ENCODE data around the gene SESTD1. TPM values are rescaled to one million over a fixed set of nuclear protein-coding genes. Genes with fewer than 3 reads are reported as not detected.

The SESTD1 gene
- total and polyA plus RNA-seq, 7 experiments from 2014 or later = 1.2 to 23.2 (median 7.8) TPM

DNA sequence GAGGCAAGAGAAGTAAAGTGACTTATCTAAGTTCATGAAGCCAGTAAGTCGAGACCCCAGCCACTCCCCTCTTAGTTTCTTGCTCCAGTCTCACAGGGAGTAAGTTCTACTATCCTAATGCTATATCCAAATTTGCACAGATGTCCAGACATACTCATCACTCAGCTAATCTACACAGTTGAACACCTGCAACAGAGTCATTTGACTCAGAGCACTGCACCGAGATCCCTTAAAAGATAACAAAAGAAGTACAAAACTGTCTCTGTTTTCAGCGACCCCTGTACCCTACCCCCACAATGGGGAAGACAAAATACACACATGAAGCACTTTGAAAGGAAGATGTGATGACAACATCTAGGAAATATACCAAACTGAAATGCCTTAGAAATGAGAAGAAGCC is 192.1 kb downstream of the SESTD1 start:
- H3K9me3 ChIP-seq (ENCODE audit: control insufficient read depth in 2 of 3, low read length in 3 of 3) = no peaks in the 10 kb centered on the region
- ATAC-seq (no peak), DNase-seq (no peak)
- no peaks in the 10 kb centered on the region for H3K27me3 Mint-ChIP-seq
- H3K27me3 ChIP-seq (ENCODE audit: control insufficient read depth in 2 of 2, insufficient read depth in 2 of 2, low read length in 2 of 2) = no peaks in the 10 kb centered on the region
- H3K4me1 ChIP-seq (ENCODE audit: control insufficient read depth in 2 of 2, insufficient read depth in 2 of 2, low read length in 2 of 2) = no peaks in the 10 kb centered on the region
- ChIA-PET POLR2A (no interaction called here), CTCF (no interaction called here)
- intact Hi-C loops (cut with micrococcal nuclease) = no loop called here
- peaks cover 0 to 10% (median 8%) of the 10 kb centered on the region in 7 donors for H3K4me1 Mint-ChIP-seq
- H3K27ac ChIP-seq (ENCODE audit: low read depth, low read length) = no peak overlapping the region
- H3K36me3 Mint-ChIP-seq = peaks cover 1 to 16% (median 6%) of the 10 kb centered on the region in 5 donors
- H3K4me3 ChIP-seq (ENCODE audit: low read length) = no peak overlapping the region
- peaks cover 0 to 19% (median 11%) of the 10 kb centered on the region in 11 donors for H3K9me3 Mint-ChIP-seq
- H3K36me3 ChIP-seq (ENCODE audit: control insufficient read depth in 2 of 3, insufficient read depth in 3 of 3, low read length in 3 of 3) = no peaks in the 10 kb centered on the region
- H3K27ac Mint-ChIP-seq = no peak overlapping the region
- H3K4me3 Mint-ChIP-seq = no peak overlapping the region

GRCh38 chr2:179071810-179072355 is 192.7 kb downstream of the SESTD1 start:
- intact Hi-C loops (cut with micrococcal nuclease) = no loop called here
- CTCF ChIA-PET = no interaction called here
- Mint-ChIP-seq H3K27ac (no peak overlapping the region), H3K4me3 (no peak overlapping the region), H3K9me3 (peaks cover 0 to 16% (median 7%) of the 10 kb centered on the region in 11 donors), H3K4me1 (peaks cover 0 to 10% (median 8%) of the 10 kb centered on the region in 7 donors), H3K36me3 (peaks cover 0 to 13% (median under 1%) of the 10 kb centered on the region in 5 donors), H3K27me3 (no peaks in the 10 kb centered on the region)
- Histone ChIP-seq H3K27ac (ENCODE audit: low read depth, low read length) (no peak overlapping the region), H3K36me3 (ENCODE audit: control insufficient read depth in 2 of 3, insufficient read depth in 3 of 3, low read length in 3 of 3) (no peaks in the 10 kb centered on the region), H3K27me3 (ENCODE audit: control insufficient read depth in 2 of 2, insufficient read depth in 2 of 2, low read length in 2 of 2) (no peaks in the 10 kb centered on the region), H3K4me1 (ENCODE audit: control insufficient read depth in 2 of 2, insufficient read depth in 2 of 2, low read length in 2 of 2) (no peaks in the 10 kb centered on the region), H3K9me3 (ENCODE audit: control insufficient read depth in 2 of 3, low read length in 3 of 3) (no peaks in the 10 kb centered on the region), H3K4me3 (ENCODE audit: low read length) (no peak overlapping the region)
- POLR2A ChIA-PET = no interaction called here
- DNase-seq (no peak), ATAC-seq (no peak)

GRCh38 chr2:179070895-179071294 is 193.7 kb downstream of the SESTD1 start:
- H3K4me3 Mint-ChIP-seq = no peak overlapping the region
- no peaks in the 10 kb centered on the region for H3K27me3 Mint-ChIP-seq
- CTCF ChIA-PET = no interaction called here
- intact Hi-C loops (cut with micrococcal nuclease) = no loop called here
- H3K27ac Mint-ChIP-seq = no peak overlapping the region
- Histone ChIP-seq H3K36me3 (ENCODE audit: control insufficient read depth in 2 of 3, insufficient read depth in 3 of 3, low read length in 3 of 3) (no peaks in the 10 kb centered on the region), H3K9me3 (ENCODE audit: control insufficient read depth in 2 of 3, low read length in 3 of 3) (no peaks in the 10 kb centered on the region), H3K4me1 (ENCODE audit: control insufficient read depth in 2 of 2, insufficient read depth in 2 of 2, low read length in 2 of 2) (no peaks in the 10 kb centered on the region), H3K27ac (ENCODE audit: low read depth, low read length) (no peak overlapping the region), H3K4me3 (ENCODE audit: low read length) (no peak overlapping the region), H3K27me3 (ENCODE audit: control insufficient read depth in 2 of 2, insufficient read depth in 2 of 2, low read length in 2 of 2) (no peaks in the 10 kb centered on the region)
- POLR2A ChIA-PET = no interaction called here
- peaks cover 0 to 10% (median 8%) of the 10 kb centered on the region in 7 donors for H3K4me1 Mint-ChIP-seq
- H3K36me3 Mint-ChIP-seq = peaks cover 0 to 9% (median under 1%) of the 10 kb centered on the region in 5 donors
- H3K9me3 Mint-ChIP-seq = peaks cover 0 to 16% (median 4%) of the 10 kb centered on the region in 11 donors
- ATAC-seq (no peak), DNase-seq (no peak)

- Histone ChIP-seq H3K27me3 (ENCODE audit: control insufficient read depth in 2 of 2, insufficient read depth in 2 of 2, low read length in 2 of 2) (no peaks in the 10 kb centered on the region), H3K9me3 (ENCODE audit: control insufficient read depth in 2 of 3, low read length in 3 of 3) (no peaks in the 10 kb centered on the region), H3K36me3 (ENCODE audit: control insufficient read depth in 2 of 3, insufficient read depth in 3 of 3, low read length in 3 of 3) (no peaks in the 10 kb centered on the region), H3K27ac (ENCODE audit: low read depth, low read length) (no peak overlapping the region), H3K4me1 (ENCODE audit: control insufficient read depth in 2 of 2, insufficient read depth in 2 of 2, low read length in 2 of 2) (no peaks in the 10 kb centered on the region), H3K4me3 (ENCODE audit: low read length) (no peak overlapping the region)
- intact Hi-C loops (cut with micrococcal nuclease) = no loop called here
- peaks cover 0 to 16% (median 6%) of the 10 kb centered on the region in 11 donors for H3K9me3 Mint-ChIP-seq
- peaks cover 0 to 10% (median 8%) of the 10 kb centered on the region in 7 donors for H3K4me1 Mint-ChIP-seq
- CTCF ChIA-PET = interaction anchor here (0.7 kb wide), 1 partner anchor 143 kb away, joined by 3 read pairs; no protein-coding TSS in a partner anchor
- H3K4me3 Mint-ChIP-seq = no peak overlapping the region
- peaks cover 0 to 9% (median 4%) of the 10 kb centered on the region in 5 donors for H3K36me3 Mint-ChIP-seq
- no peak overlapping the region for H3K27ac Mint-ChIP-seq
- no peaks in the 10 kb centered on the region for H3K27me3 Mint-ChIP-seq
- POLR2A ChIA-PET = interaction anchor here (0.9 kb wide), 1 partner anchor 20 kb away, joined by 3 read pairs; the partner anchor contains the start of gene CCDC141
- ATAC-seq (no peak), DNase-seq (no peak)
Observed at GRCh38 chr2:179069685-179070084, 194.9 kb downstream of the SESTD1 start.

- Histone ChIP-seq H3K4me3 (ENCODE audit: low read length) (no peak overlapping the region), H3K4me1 (ENCODE audit: control insufficient read depth in 2 of 2, insufficient read depth in 2 of 2, low read length in 2 of 2) (no peaks in the 10 kb centered on the region), H3K36me3 (ENCODE audit: control insufficient read depth in 2 of 3, insufficient read depth in 3 of 3, low read length in 3 of 3) (no peaks in the 10 kb centered on the region), H3K9me3 (ENCODE audit: control insufficient read depth in 2 of 3, low read length in 3 of 3) (no peaks in the 10 kb centered on the region), H3K27me3 (ENCODE audit: control insufficient read depth in 2 of 2, insufficient read depth in 2 of 2, low read length in 2 of 2) (no peaks in the 10 kb centered on the region), H3K27ac (ENCODE audit: low read depth, low read length) (no peak overlapping the region)
- intact Hi-C loops (cut with micrococcal nuclease) = no loop called here
- no peak overlapping the region for H3K27ac Mint-ChIP-seq
- no peaks in the 10 kb centered on the region for H3K27me3 Mint-ChIP-seq
- no peak overlapping the region for H3K4me3 Mint-ChIP-seq
- ATAC-seq (no peak), DNase-seq (no peak)
- POLR2A ChIA-PET = no interaction called here
- peaks cover 0 to 18% (median 6%) of the 10 kb centered on the region in 11 donors for H3K9me3 Mint-ChIP-seq
- CTCF ChIA-PET = no interaction called here
- peaks cover 0 to 9% (median 4%) of the 10 kb centered on the region in 5 donors for H3K36me3 Mint-ChIP-seq
- H3K4me1 Mint-ChIP-seq = peaks cover 0 to 10% (median 8%) of the 10 kb centered on the region in 7 donors
Observed at GRCh38 chr2:179068991-179069643, 195.5 kb downstream of the SESTD1 start.

DNA sequence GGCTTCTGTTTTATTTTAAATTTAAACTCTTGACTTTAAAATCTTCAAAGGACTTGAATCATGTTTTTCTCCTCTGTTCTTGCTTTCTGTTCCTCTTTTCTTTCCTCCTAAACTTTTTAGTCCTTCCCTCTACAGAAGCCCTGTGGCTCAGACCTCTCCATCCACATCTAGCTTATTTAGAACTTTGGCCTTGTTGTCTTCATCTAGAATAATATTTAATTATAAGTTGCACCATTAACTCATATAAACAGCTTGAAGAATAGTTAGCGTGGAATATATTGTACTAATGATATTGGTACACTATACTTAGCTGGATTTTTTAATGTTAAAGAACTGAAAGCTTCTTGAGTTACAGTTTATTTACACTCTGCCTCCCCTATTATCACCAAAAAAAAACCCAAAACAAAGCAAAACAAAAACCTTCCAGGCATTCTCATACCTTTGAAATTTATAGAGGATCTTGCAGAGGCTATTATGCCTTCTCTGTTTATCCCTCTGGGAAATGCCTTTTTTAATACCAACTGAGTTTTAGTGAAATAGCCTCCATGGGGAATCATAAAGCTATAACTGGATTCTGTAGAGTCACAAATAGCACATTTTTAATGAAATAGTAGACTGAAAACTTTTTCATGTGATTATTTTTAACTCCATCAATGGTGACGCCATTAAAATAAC is 205.5 kb downstream of the SESTD1 start:
- no peaks in the 10 kb centered on the region for H3K9me3 ChIP-seq (ENCODE audit: control insufficient read depth in 2 of 3, low read length in 3 of 3)
- no peaks in the 10 kb centered on the region for H3K27me3 Mint-ChIP-seq
- DNase-seq = no peak
- no peaks in the 10 kb centered on the region for H3K36me3 ChIP-seq (ENCODE audit: control insufficient read depth in 2 of 3, insufficient read depth in 3 of 3, low read length in 3 of 3)
- H3K4me3 ChIP-seq (ENCODE audit: low read length) = no peak overlapping the region
- H3K36me3 Mint-ChIP-seq = no peaks in the 10 kb centered on the region
- peaks cover 0 to 5% (median 0%) of the 10 kb centered on the region in 11 donors for H3K9me3 Mint-ChIP-seq
- H3K27me3 ChIP-seq (ENCODE audit: control insufficient read depth in 2 of 2, insufficient read depth in 2 of 2, low read length in 2 of 2) = no peaks in the 10 kb centered on the region
- intact Hi-C loops (cut with micrococcal nuclease) = no loop called here
- H3K4me3 Mint-ChIP-seq = no peak overlapping the region
- H3K4me1 Mint-ChIP-seq = peaks cover 0 to 7% (median 0%) of the 10 kb centered on the region in 7 donors
- H3K4me1 ChIP-seq (ENCODE audit: control insufficient read depth in 2 of 2, insufficient read depth in 2 of 2, low read length in 2 of 2) = no peaks in the 10 kb centered on the region
- peak overlapping the region in 4 of 9 donors; percentile 5 to 58 (median 14) for H3K27ac Mint-ChIP-seq
- CTCF ChIA-PET = no interaction called here
- no peak overlapping the region for H3K27ac ChIP-seq (ENCODE audit: low read depth, low read length)
- POLR2A ChIA-PET = no interaction called here
- ATAC-seq = no peak

Measured in naive thymus-derived CD4-positive, alpha-beta T cell (primary cell).